HL-60/S4 treated with retinoic acid at 250 ng/mL for 4 days and 3 days (cell line): ENCODE results near the gene IRX5.

ENCODE experiments used
- in situ Hi-C: fragments of 300-500 bp; cut with MboI; formaldehyde crosslinking; loops from 2 replicates; pipeline ENCODE4 v1.7.0; 2022; ENCODE audit warnings: low sequenced_read_pairs

Gene IRX5

GRCh38 chr16:54929090-54930004 lies 1.3 kb upstream of the IRX5 start:
- in situ Hi-C loops = loop anchor here (25.0 kb wide), 1 partner anchor 1167 kb away; no protein-coding TSS in a partner anchor

DNA sequence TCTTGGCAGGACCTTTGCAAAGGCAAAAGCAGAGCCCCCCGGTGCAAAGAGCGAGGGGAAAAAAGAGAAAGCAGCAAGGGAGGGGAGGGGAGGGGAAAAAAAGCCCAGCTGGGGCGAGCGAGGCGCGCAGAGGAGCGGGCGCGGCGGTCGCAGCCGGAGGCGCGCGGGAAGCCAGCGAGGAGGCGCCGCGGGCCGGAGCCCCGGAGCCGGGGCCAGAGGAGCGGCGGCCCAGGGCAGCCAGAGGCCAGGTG lies 129 bp downstream of the IRX5 start:
- in situ Hi-C loops = loop anchor here (25.0 kb wide), 1 partner anchor 1168 kb away; no protein-coding TSS in a partner anchor

DNA sequence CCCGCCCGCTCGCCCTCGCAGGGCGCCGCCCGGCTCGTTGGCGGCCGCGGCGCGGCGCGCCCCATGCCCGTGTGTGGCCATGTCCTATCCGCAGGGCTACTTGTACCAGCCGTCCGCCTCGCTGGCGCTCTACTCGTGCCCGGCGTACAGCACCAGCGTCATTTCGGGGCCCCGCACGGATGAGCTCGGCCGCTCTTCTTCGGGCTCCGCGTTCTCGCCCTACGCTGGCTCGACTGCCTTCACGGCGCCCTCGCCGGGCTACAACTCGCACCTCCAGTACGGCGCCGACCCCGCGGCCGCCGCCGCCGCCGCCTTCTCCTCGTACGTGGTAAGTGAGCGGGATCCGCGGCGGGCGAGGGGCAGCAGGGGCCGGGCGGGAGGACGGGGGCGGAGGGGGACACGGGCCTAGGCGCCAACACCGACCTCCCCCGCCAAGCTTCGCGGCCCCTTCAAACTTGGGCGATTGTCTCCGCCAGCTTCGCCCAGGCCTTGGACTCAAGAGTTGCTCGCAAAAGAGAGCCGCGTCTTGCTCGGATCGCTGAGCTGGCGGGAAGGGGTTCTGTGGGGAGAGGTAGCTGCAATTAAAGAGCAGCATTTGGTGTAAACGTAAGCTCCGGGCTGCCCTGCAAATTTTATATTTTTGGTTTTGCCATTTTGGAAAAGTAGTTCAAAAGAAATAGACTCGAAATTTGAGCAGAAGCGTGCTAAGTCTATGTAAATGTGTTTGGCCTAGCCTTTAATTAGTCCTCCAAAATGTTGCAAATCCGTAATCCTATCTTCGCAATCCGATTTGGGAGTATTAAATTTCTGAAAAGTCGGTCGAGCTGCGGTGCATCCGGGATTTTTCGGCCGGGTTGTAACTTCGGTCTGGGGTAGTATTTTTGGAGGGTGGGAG lies 702 bp downstream of the IRX5 start:
- in situ Hi-C loops = loop anchor here (25.0 kb wide), 1 partner anchor 1169 kb away; no protein-coding TSS in a partner anchor

DNA sequence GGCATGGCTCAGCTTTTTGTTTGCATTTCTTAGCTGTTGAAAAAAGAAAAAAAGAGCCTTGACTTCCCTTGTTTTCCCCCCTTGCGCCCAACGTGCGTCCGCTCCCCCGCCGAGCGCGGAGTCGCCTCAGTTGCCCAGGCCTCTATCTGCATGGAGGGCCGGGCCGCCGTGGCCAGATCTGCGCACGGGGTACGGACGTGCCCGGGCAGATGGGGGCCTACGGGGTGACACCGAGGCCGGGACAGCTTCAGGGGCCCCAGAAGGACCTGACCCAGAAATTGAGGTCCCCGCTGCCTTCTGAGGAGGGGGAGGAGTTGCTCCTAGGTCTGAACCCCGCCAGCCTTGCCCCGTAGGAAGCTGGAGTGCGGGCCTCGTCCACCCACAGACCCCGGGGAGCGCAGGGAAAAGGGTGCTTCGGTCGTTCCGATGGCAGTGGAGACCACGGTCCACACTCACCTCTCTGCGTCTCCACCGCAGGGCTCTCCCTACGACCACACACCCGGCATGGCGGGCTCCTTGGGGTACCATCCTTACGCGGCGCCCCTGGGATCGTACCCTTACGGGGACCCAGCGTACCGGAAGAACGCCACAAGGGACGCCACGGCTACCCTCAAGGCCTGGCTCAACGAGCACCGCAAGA lies 1.5 kb downstream of the IRX5 start:
- in situ Hi-C loops = loop anchor here (25.0 kb wide), 1 partner anchor 1170 kb away; no protein-coding TSS in a partner anchor

- in situ Hi-C loops = loop anchor here (25.0 kb wide), 1 partner anchor 1170 kb away; no protein-coding TSS in a partner anchor
Measured at GRCh38 chr16:54932737-54933254, 2.1 kb downstream of the IRX5 start.

DNA sequence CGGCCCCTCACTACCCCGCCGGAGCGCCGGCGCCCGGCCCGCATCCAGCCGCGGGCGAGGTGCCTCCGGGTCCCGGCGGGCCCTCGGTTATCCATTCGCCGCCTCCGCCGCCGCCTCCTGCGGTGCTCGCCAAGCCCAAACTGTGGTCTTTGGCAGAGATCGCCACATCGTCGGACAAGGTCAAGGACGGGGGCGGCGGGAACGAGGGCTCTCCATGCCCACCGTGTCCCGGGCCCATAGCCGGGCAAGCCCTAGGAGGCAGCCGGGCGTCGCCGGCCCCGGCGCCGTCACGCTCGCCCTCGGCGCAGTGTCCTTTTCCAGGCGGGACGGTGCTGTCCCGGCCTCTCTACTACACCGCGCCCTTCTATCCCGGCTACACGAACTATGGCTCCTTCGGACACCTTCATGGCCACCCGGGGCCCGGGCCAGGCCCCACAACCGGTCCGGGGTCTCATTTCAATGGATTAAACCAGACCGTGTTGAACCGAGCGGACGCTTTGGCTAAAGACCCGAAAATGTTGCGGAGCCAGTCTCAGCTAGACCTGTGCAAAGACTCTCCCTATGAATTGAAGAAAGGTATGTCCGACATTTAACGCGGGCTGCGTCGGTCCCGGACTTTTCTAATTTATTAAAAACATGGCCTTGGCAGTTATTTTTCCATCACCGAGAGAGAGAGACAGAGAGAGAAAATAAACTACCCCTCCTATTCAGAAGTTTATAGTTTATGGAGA lies 2.8 kb downstream of the IRX5 start:
- in situ Hi-C loops = loop anchor here (25.0 kb wide), 1 partner anchor 1171 kb away; no protein-coding TSS in a partner anchor

- in situ Hi-C loops = loop anchor here (25.0 kb wide), 1 partner anchor 1172 kb away; no protein-coding TSS in a partner anchor
Measured at GRCh38 chr16:54934481-54935265, 4.0 kb downstream of the IRX5 start.

DNA sequence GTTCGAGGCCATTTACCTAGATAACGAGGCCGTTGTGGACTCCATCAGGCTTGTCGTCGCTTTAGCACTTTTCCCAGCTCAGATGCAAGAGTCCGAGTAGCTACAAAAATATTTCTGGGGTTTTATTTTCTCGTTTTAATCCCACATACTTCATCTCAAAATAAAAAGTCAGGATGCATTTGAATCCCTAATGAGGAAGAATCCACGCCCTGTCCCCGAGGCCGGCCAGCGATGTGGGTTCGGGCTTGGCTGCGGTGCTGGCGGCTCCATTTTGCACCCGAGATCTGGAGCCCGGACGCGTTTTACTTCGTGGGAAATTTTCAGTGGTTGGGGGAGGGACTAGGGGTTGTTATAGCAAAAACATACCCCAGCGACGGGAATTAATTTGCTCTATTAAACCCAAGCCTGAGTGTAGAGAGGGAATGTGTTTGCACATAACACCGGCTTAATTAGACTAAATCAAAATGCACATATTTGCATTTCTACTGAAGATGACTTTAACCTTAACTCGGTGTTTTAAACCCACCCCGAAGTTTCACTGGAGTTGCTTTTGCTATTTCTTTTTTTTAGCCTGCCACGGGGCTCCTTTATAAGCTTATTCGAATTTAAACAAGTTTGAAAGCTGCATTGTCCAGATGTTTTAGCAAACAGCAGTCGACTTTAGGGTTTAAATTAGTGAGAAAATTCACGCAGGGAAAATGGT lies 4.8 kb downstream of the IRX5 start:
- in situ Hi-C loops = loop anchor here (25.0 kb wide), 1 partner anchor 1173 kb away; no protein-coding TSS in a partner anchor

DNA sequence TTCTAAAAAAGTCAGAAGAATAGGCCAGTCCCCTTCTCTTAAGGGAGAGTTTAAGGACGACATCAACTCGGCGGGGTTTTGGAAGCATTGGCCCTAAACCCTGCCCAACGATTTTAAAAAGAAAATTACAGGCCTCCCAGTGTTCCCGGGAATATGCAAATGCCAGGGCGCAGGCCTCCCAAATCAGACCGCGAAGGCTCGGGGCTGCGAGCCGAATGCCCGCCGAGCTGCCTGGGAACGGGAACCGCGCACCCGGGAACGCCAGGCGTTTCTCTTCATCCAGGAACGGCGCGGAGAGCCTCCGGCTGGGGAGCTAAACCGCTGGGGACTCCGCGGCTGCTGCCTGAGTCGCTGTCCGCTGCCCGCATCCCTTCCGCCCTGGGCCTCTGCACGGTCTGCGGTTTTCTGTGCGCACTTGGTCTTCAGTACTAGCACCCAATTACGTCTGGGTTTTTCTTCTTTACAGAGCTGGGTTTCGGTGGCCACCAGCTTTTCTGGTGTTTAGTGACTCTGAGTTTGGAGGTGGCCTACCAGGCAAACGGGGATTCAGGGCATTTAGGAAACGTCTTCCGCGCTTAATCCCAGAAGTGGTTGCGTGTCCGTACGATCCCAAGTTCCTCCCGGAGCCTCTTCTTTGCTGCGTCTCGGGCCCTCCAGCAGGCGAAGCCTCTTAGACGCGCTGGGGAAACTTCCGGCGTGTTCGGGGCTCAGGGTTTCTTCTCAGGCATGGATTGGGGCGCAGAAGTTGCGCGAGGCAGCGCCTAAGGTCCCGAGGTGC lies 5.7 kb downstream of the IRX5 start:
- in situ Hi-C loops = loop anchor here (25.0 kb wide), 1 partner anchor 1174 kb away; no protein-coding TSS in a partner anchor

GRCh38 chr16:54936979-54937670 lies 6.5 kb downstream of the IRX5 start:
- in situ Hi-C loops = loop anchor here (25.0 kb wide), 1 partner anchor 1175 kb away; no protein-coding TSS in a partner anchor

DNA sequence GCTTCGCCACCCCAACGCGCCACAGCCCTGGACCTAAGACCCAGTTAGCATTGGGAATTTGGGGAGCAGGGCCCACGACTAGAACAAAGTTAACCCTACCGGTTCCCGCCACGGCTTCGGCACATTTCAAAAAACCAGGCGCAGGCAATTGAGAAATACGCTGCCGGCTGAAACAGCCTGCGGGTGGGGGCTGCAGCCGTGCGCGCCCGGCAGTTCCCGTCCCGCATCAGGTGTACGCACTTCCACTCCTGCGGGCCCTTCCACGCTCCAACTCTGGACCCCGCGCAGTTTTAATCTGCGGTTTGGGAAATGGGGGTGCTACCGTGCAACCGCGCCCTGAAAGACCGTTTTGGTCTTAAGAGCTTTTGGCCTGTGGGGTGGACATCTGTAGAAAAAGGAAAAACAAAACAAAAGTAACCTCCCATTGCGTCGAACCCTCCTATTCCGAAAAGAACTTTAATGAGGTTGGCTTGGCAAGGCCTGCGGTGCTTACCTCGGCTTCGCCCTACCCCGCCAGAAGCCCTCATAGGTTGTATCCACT lies 7.1 kb downstream of the IRX5 start:
- in situ Hi-C loops = loop anchor here (25.0 kb wide), 1 partner anchor 1175 kb away; no protein-coding TSS in a partner anchor

DNA sequence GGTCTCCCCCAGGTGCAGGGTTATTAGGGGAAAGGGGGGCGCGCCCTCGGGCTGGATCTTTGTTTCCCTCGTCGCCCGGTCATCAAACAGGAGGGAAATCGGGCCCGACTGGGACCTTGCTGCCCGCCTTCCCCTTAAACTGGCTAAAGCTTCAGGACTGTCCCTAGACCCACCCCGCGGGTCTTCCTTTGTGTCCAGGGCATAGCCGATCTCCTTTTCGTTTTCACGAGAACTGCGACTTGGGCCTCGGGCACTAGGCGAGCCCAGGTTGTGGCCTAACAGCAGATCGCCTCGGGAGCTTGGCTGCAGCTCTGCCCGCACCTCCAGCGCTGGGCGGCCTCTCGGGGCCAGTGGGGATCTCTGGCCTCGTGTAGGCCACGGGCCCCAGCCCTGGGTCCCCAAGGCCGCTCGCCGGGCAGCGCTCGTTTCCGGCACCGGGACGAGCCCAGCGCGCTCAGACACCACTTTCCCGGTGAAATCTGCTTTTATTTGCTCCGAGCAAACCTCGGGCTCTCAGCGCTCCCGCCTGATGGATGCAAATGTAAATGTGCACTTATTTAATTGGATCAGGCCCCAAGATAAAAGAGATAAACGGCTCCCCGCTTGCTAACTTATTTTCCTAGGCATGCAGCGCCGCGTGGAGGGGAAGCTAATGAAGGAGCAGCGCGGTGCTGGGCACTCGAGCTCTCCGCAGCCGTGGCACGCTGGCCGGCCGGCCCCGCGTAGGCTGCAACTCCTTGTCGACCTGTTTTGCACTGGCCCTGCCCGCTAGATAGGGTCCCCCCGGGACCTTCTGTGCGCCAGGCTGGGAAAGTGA lies 7.8 kb downstream of the IRX5 start:
- in situ Hi-C loops = loop anchor here (25.0 kb wide), 1 partner anchor 1176 kb away; no protein-coding TSS in a partner anchor

DNA sequence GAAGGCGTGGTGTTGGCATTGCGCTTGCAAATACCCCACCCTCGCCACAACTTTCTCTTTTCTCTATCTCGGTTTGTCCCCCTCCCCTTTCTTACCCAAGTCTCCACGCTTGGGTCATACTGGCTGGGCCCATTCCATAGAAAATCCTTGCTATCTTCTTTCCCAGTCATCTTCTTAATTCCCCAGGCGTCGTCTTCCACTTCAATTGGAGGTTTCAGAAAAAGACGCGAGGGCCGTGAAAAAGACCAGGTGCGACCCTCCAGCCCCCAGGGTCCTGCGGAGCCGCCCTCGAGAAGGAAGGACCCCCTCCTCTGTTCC lies 8.3 kb downstream of the IRX5 start:
- in situ Hi-C loops = loop anchor here (25.0 kb wide), 1 partner anchor 1177 kb away; no protein-coding TSS in a partner anchor

DNA sequence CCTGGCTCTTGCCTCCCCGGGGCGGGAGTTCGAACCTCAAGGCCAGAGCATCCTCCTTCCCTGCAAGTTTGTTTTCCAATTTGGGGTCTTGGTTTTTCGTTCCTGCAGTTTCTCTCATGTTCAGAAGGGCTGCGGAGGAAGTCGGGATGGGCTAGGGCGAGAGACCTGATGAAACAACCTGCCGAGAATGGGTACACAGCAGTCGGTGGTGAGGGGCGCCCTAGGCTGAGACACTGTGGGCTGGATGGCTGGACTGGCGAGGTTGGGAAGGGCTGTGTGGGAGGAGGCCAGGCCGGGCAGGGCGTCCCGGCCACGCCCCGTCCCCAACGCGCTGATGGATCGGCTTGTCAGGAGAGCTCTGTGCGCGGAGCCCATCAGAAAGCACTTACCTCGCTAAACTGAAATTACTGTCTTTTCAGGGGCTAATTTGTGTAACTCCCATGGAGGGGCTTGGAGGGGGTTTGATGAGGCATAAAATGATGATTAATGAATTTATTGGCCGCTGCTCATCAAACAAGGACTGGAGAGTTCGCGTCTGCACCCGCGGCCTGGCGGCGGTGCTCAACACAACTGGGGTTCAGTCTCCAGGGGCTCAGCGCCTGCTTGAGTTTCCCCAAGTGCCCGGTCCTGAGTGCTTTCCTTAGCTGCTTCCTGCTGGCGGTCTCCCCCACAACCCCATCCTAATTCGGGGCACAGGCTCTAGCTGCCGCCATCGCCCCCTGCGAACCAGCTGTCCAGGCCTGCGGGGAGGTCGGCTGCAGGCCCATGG lies 9.0 kb downstream of the IRX5 start:
- in situ Hi-C loops = loop anchor here (25.0 kb wide), 1 partner anchor 1177 kb away; no protein-coding TSS in a partner anchor

DNA sequence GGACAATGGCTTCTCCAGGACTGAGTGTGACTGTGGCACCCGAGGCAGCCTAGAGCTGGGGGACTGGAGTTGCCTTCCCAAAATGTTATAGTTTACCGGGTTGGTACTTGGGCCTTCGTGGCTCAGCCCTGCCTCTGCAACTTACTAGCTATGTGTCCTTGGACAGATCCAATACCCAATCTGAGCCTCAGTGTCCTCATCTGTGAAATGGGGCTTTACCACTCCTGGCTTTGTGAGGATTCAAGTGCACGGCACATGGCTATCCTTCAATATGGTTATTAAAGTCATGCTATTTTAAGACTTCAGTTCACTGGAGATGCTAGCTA lies 9.6 kb downstream of the IRX5 start:
- in situ Hi-C loops = loop anchor here (25.0 kb wide), 1 partner anchor 1178 kb away; no protein-coding TSS in a partner anchor
